Uterus (tissue), 4 donors: ENCODE measurements around the gene VSNL1. TPM values are rescaled to one million over a fixed set of nuclear protein-coding genes. Genes with fewer than 3 reads are reported as not detected.
"Not testable (repeated sequence)": the region's sequence is repeated elsewhere in the genome, so short reads cannot be mapped to it uniquely, and the experiment has no call there.

Experiments used
- DNase-seq, 2 donors: peaks; one replicate each; pipeline ENCODE4 v3.0.0-alpha.2; 2019 to 2020
- H3K27ac ChIP-seq, 2 donors: fragments of 200-600 bp; sonication (generic); 1 replicate in 1 of 2; 2 replicates in 1 of 2; pipeline ENCODE4 v1.5.1; 2016 to 2018
- H3K27me3 ChIP-seq, 2 donors: fragments of 200-600 bp; sonication (generic); one replicate each; pipeline ENCODE4 v1.5.1; 2018 to 2019; ENCODE audit warnings: control low read depth in 1 of 2
- H3K36me3 ChIP-seq, 2 donors: fragments of 200-600 bp; sonication (generic); one replicate each; pipeline ENCODE4 v1.5.1; 2019; ENCODE audit warnings: control low read depth in 1 of 2
- H3K4me1 ChIP-seq, 2 donors: fragments of 200-600 bp; sonication (generic); one replicate each; pipeline ENCODE4 v1.5.1; 2018 to 2019; ENCODE audit warnings: control low read depth in 1 of 2
- H3K4me3 ChIP-seq, 2 donors: fragments of 200-600 bp; sonication (generic); 1 replicate in 1 of 2; 2 replicates in 1 of 2; pipeline ENCODE4 v1.5.1; 2018 to 2019; ENCODE audit warnings: mild to moderate bottlenecking in 1 of 2
- H3K9me3 ChIP-seq, 2 donors: fragments of 200-600 bp; sonication (generic); one replicate each; pipeline ENCODE4 v1.5.1; 2019; ENCODE audit warnings: control low read depth in 1 of 2
- POLR2A ChIP-seq, 2 donors: fragments of 450-650 bp; IDR thresholded peaks; one replicate each; pipeline ENCODE4 v1.6.1; 2016; ENCODE audit warnings: antibody characterized with exemption in 2 of 2, mild to moderate bottlenecking in 1 of 2, moderate library complexity in 1 of 2
- intact Hi-C: fragments of 100-400 bp; cut with DNase I; formaldehyde crosslinking; loops from one replicate; pipeline ENCODE4 v1.15.1; 2023; ENCODE audit warnings: low total_unique reads
- total RNA-seq, 4 donors: library from RNA; depleted of rRNA in 3 of 4; stranded (reverse); fragments of >200 nt in 3 of 4; gene quantifications; one replicate each; pipeline versions ENCODE4 v1.1.0 to v1.2.4, GENCODE V29; 2014 to 2023
- TF ChIP-seq, protein P1 (sequence below), 4 experiments: fragments of 200-600 bp in 2 of 4; fragments of 450-650 bp in 2 of 4; sonication (generic) in 2 of 4; IDR thresholded peaks; one replicate each; pipeline ENCODE4 v1.5.1; 2016 to 2019; ENCODE audit warnings: antibody characterized with exemption in 4 of 4, mild to moderate bottlenecking in 2 of 4, moderate library complexity in 1 of 4
- donor health status: DM: yes; HTN: yes; CAD: no.

VSNL1 gene
- total RNA-seq, 4 donors from 2014 or later, result 0.29 to 1.8 (median 0.61) TPM; not detected in 1

DNA sequence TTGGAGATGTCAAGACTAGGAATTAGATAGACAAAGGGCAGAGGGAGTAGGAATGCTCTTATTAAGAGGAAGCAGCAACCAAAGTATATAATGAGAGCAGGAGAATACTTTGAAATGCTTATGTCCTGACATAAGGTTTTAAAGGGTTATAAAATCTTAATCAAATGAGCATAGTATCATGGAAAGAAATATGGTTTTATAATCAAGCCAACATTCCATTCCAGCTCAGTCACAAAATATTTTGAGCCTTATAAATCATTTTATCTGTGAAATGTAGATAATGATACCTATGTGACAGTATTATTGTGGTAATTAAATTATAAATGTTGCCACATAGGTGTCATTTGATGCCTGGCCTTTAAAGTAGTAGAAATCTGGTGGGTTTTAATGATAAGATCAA lies 17.6 kb downstream of the VSNL1 start:
- no peak for DNase-seq
- Histone ChIP-seq H3K27me3 (no peaks in the 10 kb centered on the region), H3K4me1 (no peaks in the 10 kb centered on the region), H3K27ac (no peak overlapping the region), H3K36me3 (no peaks in the 10 kb centered on the region), H3K9me3 (no peaks in the 10 kb centered on the region), H3K4me3 (no peak overlapping the region)
- no peak for TF ChIP-seq POLR2A (IDR thresholded peaks at IDR 0.05)
- TF ChIP-seq, protein P1, sequence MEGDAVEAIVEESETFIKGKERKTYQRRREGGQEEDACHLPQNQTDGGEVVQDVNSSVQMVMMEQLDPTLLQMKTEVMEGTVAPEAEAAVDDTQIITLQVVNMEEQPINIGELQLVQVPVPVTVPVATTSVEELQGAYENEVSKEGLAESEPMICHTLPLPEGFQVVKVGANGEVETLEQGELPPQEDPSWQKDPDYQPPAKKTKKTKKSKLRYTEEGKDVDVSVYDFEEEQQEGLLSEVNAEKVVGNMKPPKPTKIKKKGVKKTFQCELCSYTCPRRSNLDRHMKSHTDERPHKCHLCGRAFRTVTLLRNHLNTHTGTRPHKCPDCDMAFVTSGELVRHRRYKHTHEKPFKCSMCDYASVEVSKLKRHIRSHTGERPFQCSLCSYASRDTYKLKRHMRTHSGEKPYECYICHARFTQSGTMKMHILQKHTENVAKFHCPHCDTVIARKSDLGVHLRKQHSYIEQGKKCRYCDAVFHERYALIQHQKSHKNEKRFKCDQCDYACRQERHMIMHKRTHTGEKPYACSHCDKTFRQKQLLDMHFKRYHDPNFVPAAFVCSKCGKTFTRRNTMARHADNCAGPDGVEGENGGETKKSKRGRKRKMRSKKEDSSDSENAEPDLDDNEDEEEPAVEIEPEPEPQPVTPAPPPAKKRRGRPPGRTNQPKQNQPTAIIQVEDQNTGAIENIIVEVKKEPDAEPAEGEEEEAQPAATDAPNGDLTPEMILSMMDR (IDR thresholded peaks at IDR 0.05), result no peak
- intact Hi-C loops, result no loop called here

DNA sequence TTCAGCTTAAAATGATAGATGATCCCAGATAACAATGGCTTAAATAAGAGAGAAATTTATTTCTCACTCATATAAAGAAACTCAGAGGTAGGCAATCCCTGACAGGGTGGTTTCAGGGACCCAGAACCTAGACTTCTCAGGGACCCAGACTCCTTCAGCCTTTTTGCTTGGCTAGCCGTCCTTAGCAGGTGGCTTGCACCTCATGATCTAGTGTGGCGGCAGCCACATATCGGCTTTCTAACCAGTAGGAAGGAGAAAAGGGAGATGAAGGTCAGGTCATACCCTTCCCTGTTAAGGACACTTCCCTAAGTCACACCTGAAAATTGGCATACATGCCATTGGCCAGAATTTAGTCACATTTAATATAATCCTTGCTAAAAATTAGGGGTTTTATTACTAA lies 18.4 kb downstream of the VSNL1 start:
- intact Hi-C loops, result no loop called here
- no peak for TF ChIP-seq POLR2A (IDR thresholded peaks at IDR 0.05)
- TF ChIP-seq, protein P1 (IDR thresholded peaks at IDR 0.05), result no peak
- DNase-seq, result no peak
- H3K27ac ChIP-seq, result no peak overlapping the region
- H3K9me3 ChIP-seq, result no peaks in the 10 kb centered on the region
- H3K27me3 ChIP-seq, result no peaks in the 10 kb centered on the region
- H3K36me3 ChIP-seq, result no peaks in the 10 kb centered on the region
- H3K4me3 ChIP-seq, result no peak overlapping the region
- H3K4me1 ChIP-seq, result no peaks in the 10 kb centered on the region

DNA sequence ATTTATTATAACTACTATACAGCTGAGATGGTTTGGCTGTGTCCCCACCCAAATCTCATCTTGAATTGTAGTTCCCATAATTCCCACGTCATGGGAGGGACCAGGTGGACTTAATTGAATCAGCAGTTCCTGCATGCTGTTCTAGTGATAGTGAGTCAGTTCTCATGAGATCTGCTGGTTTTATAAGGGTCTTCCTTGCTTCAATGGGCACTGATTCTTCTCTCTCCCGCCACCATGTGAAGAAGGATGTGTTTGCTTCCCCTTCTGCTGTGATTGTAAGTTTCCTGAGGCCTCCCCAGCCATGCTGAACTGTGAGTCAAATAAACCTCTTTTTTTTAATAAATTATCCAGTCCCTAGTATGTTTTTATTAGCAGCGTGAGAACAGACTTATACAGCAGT lies 25.2 kb downstream of the VSNL1 start:
- H3K4me3 ChIP-seq, H3K9me3 ChIP-seq, H3K27me3 ChIP-seq, DNase-seq, intact Hi-C loops, H3K4me1 ChIP-seq, H3K36me3 ChIP-seq, H3K27ac ChIP-seq: not testable (repeated sequence)

DNA sequence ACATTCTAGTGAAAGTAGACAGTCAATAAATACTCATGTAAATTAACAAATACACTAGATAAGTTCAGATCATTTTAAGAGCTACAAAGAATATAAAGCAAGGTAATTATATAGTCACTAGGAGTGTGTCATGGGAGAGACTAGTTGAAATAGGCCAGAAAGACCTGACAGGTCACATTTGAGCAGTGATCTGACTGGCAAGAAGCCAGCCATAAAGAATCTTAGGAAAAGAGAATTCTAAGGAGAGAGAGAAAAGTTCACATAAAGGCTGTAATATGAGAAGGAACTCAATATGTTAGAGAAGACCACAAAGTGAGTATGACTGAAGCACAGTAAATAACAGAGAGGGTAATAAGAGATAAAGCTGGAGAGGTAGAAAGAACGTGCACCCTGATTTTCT lies 31.2 kb downstream of the VSNL1 start:
- H3K27me3 ChIP-seq, result no peaks in the 10 kb centered on the region
- no peak for DNase-seq
- H3K4me1 ChIP-seq, result no peaks in the 10 kb centered on the region
- H3K4me3 ChIP-seq, result no peak overlapping the region
- intact Hi-C loops, result no loop called here
- no peaks in the 10 kb centered on the region for H3K36me3 ChIP-seq
- H3K9me3 ChIP-seq, result no peaks in the 10 kb centered on the region
- no peak for TF ChIP-seq POLR2A (IDR thresholded peaks at IDR 0.05)
- TF ChIP-seq, protein P1 (IDR thresholded peaks at IDR 0.05), result no peak
- H3K27ac ChIP-seq, result no peak overlapping the region

DNA sequence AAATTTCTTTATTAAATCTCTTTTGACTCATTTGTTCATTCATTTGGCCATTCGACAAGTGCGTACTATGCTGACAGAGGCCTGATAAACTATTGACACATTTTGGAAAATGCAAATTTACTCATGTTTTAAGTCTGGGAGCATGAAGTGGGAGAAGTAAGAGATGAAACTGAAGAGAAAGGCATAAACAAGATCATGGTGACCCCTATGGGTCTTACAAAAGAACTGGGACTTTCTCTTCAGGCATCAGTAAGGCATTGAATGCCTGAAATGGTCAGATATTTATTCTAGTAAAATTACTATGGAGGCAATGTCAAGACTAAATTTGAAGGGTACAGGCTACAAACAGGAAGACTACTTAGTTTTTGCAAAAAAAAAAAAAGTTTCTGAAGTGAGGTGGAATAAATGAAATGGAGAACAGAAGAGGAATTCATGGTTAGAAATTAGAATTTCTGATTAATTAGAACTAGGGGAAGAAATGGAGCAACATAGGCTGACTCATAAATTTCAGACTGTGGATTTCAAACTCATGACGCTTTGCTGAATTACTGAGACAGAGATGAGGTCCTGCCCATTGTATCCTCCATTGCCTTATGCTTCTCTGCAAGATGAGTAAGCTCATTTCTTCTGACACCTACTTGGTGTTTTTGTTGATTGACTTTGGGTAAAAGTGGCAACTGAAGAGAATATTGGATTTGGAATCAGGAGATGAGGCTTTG lies 32.7 kb downstream of the VSNL1 start:
- no peak overlapping the region for H3K27ac ChIP-seq
- H3K4me1 ChIP-seq, result no peaks in the 10 kb centered on the region
- intact Hi-C loops, result no loop called here
- no peak for DNase-seq
- no peaks in the 10 kb centered on the region for H3K27me3 ChIP-seq
- H3K4me3 ChIP-seq, result no peak overlapping the region
- no peaks in the 10 kb centered on the region for H3K9me3 ChIP-seq
- H3K36me3 ChIP-seq, result no peaks in the 10 kb centered on the region
- TF ChIP-seq, protein P1 (IDR thresholded peaks at IDR 0.05), result peak in 2 of 4 experiments; percentile 17 to 23
- TF ChIP-seq POLR2A (IDR thresholded peaks at IDR 0.05), result no peak

DNA sequence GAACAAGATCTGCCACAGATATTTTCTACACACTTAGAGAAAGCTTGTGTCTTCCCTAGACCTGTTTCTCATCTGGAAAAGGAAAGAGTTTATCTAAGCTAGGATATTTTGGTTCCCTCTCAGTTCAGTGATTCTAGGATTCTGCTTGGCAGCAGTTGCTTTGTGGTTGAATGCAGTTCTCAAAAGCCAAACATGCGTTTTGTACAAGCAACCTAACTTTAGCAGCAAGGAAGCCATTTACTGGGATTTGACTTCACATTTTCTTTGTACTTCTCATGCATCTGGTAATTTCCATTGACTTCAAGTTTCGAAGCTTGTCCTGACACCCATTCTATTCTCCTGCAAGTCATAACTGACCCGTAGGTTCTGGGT lies 33.3 kb downstream of the VSNL1 start:
- no peak for TF ChIP-seq POLR2A (IDR thresholded peaks at IDR 0.05)
- TF ChIP-seq, protein P1 (IDR thresholded peaks at IDR 0.05), result no peak
- intact Hi-C loops, result no loop called here
- no peak for DNase-seq
- H3K27me3 ChIP-seq, result no peaks in the 10 kb centered on the region
- no peak overlapping the region for H3K4me3 ChIP-seq
- H3K27ac ChIP-seq, result no peak overlapping the region
- no peaks in the 10 kb centered on the region for H3K36me3 ChIP-seq
- no peaks in the 10 kb centered on the region for H3K4me1 ChIP-seq
- no peaks in the 10 kb centered on the region for H3K9me3 ChIP-seq
